ENCODE results near the gene POLR3E. TPM values are rescaled to one million over a fixed set of nuclear protein-coding genes. Genes with fewer than 3 reads are reported as not detected.

Gene POLR3E
- total and polyA plus RNA-seq, 12 donors, result 22.3 to 40.7 (median 30.6) TPM

GRCh38 chr16:22372882-22373661 lies 75.9 kb downstream of the POLR3E start:
- no peak for TF ChIP-seq CTCF (IDR thresholded peaks at IDR 0.05)
- intact Hi-C loops (cut with DNase I), result loop anchor here in 2 of 10 donors (10.0 kb wide), 2 partner anchors 52 to 178 kb away; no protein-coding TSS in a partner anchor
- 42% methylated on average over 14 of the region's 14 CpGs for WGBS, 2 donors
- peaks cover 0 to 6% (median 0%) of the 10 kb centered on the region in 9 donors for H3K36me3 ChIP-seq
- no peak for ATAC-seq
- DNase-seq, result no peak
- H3K27ac ChIP-seq, result peak overlapping the region in 6 of 10 donors; percentile 9 to 91 (median 84)
- H3K9me3 ChIP-seq, result no peaks in the 10 kb centered on the region
- peaks cover 6 to 67% (median 43%) of the 10 kb centered on the region in 9 donors for H3K4me1 ChIP-seq
- H3K4me3 ChIP-seq, result peak overlapping the region; percentile 83 to 97 (median 95)
- H3K27me3 ChIP-seq, result no peaks in the 10 kb centered on the region

- DNase-seq (peak; percentile 26 to 47), ATAC-seq (peak in 6 of 8 donors; percentile 12 to 56 (median 18))
- H3K4me3 ChIP-seq, result peak overlapping the region; percentile 83 to 97 (median 95)
- TF ChIP-seq CTCF (IDR thresholded peaks at IDR 0.05), result no peak
- H3K27ac ChIP-seq, result peak overlapping the region; percentile 64 to 91 (median 86)
- no peaks in the 10 kb centered on the region for H3K9me3 ChIP-seq
- H3K36me3 ChIP-seq, result peaks cover 0 to 6% (median 0%) of the 10 kb centered on the region in 9 donors
- intact Hi-C loops (cut with DNase I), result loop anchor here in 2 of 10 donors (10.0 kb wide), 2 partner anchors 51 to 179 kb away; no protein-coding TSS in a partner anchor
- H3K4me1 ChIP-seq, result peaks cover 6 to 61% (median 41%) of the 10 kb centered on the region in 9 donors
- WGBS, 2 donors, result 1 to 2% methylated on average over 51 of the region's 51 CpGs
- H3K27me3 ChIP-seq, result no peaks in the 10 kb centered on the region
These were observed 76.6 kb downstream of the POLR3E start for GRCh38 chr16:22373662-22374310.

GRCh38 chr16:22374311-22375116 lies 77.3 kb downstream of the POLR3E start, which contains the start of gene CDR2:
CDR2 (minus strand) TSS chr16:22374619; CDS start chr16:22374309, 310 bp downstream.
- no peaks in the 10 kb centered on the region for H3K9me3 ChIP-seq
- intact Hi-C loops (cut with DNase I), result loop anchor here in 3 of 10 donors (5.0 to 10.0 kb wide), 3 partner anchors 50 to 180 kb away; no protein-coding TSS in a partner anchor
- peaks cover 6 to 54% (median 34%) of the 10 kb centered on the region in 9 donors for H3K4me1 ChIP-seq
- peak; percentile 98 to 99 for DNase-seq
- H3K27me3 ChIP-seq, result no peaks in the 10 kb centered on the region
- peak within 1 kb of the TSS; percentile 64 to 91 (median 86) for H3K27ac ChIP-seq
- peak within 1 kb of the TSS; percentile 83 to 97 (median 95) for H3K4me3 ChIP-seq
- peak; percentile 96 to 99 (median 97) for ATAC-seq
- no peak for TF ChIP-seq CTCF (IDR thresholded peaks at IDR 0.05)
- 1% methylated on average over 86 to 96 of the region's 96 CpGs for WGBS, 2 donors
- peaks cover 0 to 6% (median 0%) of the 10 kb centered on the region in 9 donors for H3K36me3 ChIP-seq

Measured in heart right ventricle (tissue), 16 donors.